GM18873 (cell line): ENCODE results near the gene HSPA8.
A peak's percentile ranks its signal among the peaks of the same experiment; 100 is the strongest.
"Not testable (repeated sequence)": the region's sequence is repeated elsewhere in the genome, so short reads cannot be mapped to it uniquely, and the experiment has no call there.

Source experiments
- ATAC-seq: cut with Tn5 transposase; IDR thresholded peaks from one replicate; pipeline ENCODE4 v1.9.1; 2021; ENCODE audit warnings: mild to moderate bottlenecking, moderate library complexity, moderate number of reproducible peaks; ENCODE audit not compliant: unreplicated experiment, low FRiP score

Gene HSPA8

GRCh38 chr11:123072762-123073161 lies 10.8 kb upstream of the HSPA8 start:
- ATAC-seq, result no peak

GRCh38 chr11:123072332-123072761 lies 10.4 kb upstream of the HSPA8 start:
- no peak for ATAC-seq

GRCh38 chr11:123069908-123070821 lies 8.2 kb upstream of the HSPA8 start:
- peak; percentile 64 for ATAC-seq

- no peak for ATAC-seq
Observed at GRCh38 chr11:123065621-123066020, 3.7 kb upstream of the HSPA8 start.

GRCh38 chr11:123063826-123064657 lies 2.1 kb upstream of the HSPA8 start:
- ATAC-seq, result no peak

- ATAC-seq, result no peak
Observed at GRCh38 chr11:123062892-123063825, 1.2 kb upstream of the HSPA8 start.

GRCh38 chr11:123062158-123062891 lies 389 bp upstream of the HSPA8 start:
- ATAC-seq, result peak; percentile 79

GRCh38 chr11:123060277-123061000 lies 1.5 kb downstream of the HSPA8 start:
- no peak for ATAC-seq

- ATAC-seq, result not testable (repeated sequence)
Observed at GRCh38 chr11:123059041-123059920, 2.7 kb downstream of the HSPA8 start.

GRCh38 chr11:123057661-123058305 lies 4.2 kb downstream of the HSPA8 start:
- no peak for ATAC-seq

- ATAC-seq, result no peak
Observed at GRCh38 chr11:123056835-123057491, 5.0 kb downstream of the HSPA8 start.

- ATAC-seq, result no peak
Observed at GRCh38 chr11:123055191-123055901, 6.6 kb downstream of the HSPA8 start.

- ATAC-seq, result peak; percentile 84
Observed at GRCh38 chr11:123054301-123055065, 7.5 kb downstream of the HSPA8 start.

GRCh38 chr11:123052901-123053721 lies 8.8 kb downstream of the HSPA8 start:
- ATAC-seq, result no peak

GRCh38 chr11:123051634-123052033 lies 10.3 kb downstream of the HSPA8 start:
- no peak for ATAC-seq
